Esophagus squamous epithelium (tissue), 5 donors: ENCODE measurements around the gene ADAMTS5. TPM values are rescaled to one million over a fixed set of nuclear protein-coding genes. Genes with fewer than 3 reads are reported as not detected.

ENCODE experiments used
- DNase-seq: peaks from one replicate; lab custom pipeline; 2025; lab: John Stamatoyannopoulos, UW
- H3K27ac ChIP-seq, 4 donors: fragments of 200-600 bp; sonication (generic); one replicate each; pipeline ENCODE4 v1.5.1; 2016 to 2019; ENCODE audit warnings: mild to moderate bottlenecking in 1 of 4
- H3K27me3 ChIP-seq, 4 donors: fragments of 200-600 bp; sonication (generic); 1 replicate in 3 of 4; 2 replicates in 1 of 4; pipeline versions ENCODE4 v1.5.1 to v1.6.0; 2017 to 2021; ENCODE audit warnings: antibody characterized with exemption in 1 of 4
- H3K36me3 ChIP-seq, 3 donors: fragments of 200-600 bp; sonication (generic); one replicate each; pipeline ENCODE4 v1.5.1; 2016 to 2019
- H3K4me1 ChIP-seq, 3 donors: fragments of 200-600 bp; sonication (generic); one replicate each; pipeline ENCODE4 v1.5.1; 2017 to 2019
- H3K4me3 ChIP-seq, 4 donors: fragments of 200-600 bp; sonication (generic); 1 replicate in 3 of 4; 2 replicates in 1 of 4; pipeline ENCODE4 v1.5.1; 2016 to 2019; ENCODE audit warnings: mild to moderate bottlenecking in 2 of 4, moderate library complexity in 1 of 4
- H3K9me3 ChIP-seq, 3 donors: fragments of 200-600 bp; sonication (generic); one replicate each; pipeline ENCODE4 v1.5.1; 2016 to 2019
- CTCF ChIP-seq, 6 experiments: fragments of 450-650 bp in 4 of 6; fragments of 200-600 bp in 2 of 6; sonication (generic) in 2 of 6; IDR thresholded peaks; one replicate each; pipeline ENCODE4 v1.5.1; 2016 to 2019; ENCODE audit warnings: antibody characterized with exemption in 6 of 6, mild to moderate bottlenecking in 4 of 6, moderate library complexity in 4 of 6
- POLR2A ChIP-seq, 4 donors: fragments of 450-650 bp; IDR thresholded peaks; one replicate each; pipeline ENCODE4 v1.6.1; 2017; ENCODE audit warnings: antibody characterized with exemption in 4 of 4, mild to moderate bottlenecking in 4 of 4, moderate library complexity in 3 of 4
- WGBS, 2 donors: methylation state at CpG; one replicate each; pipeline ENCODE4 v1.1.5; 2018; 5-methylcytosine and 5-hydroxymethylcytosine counted together
- intact Hi-C: fragments of 100-400 bp; cut with DNase I; formaldehyde crosslinking; loops from one replicate; pipeline ENCODE4 v1.15.0; 2022
- total RNA-seq, 4 donors: library from RNA; depleted of rRNA; stranded (reverse); fragments of >200 nt; gene quantifications; one replicate each; pipeline ENCODE4 v1.1.0, GENCODE V29; 2016
- donor health status: DM: yes; HTN: yes; CAD: no.

ADAMTS5 gene
- total RNA-seq, 4 donors from 2014 or later, result 1.1 to 24.8 (median 9.1) TPM

- 47 to 60% methylated on average over 2 of the region's 2 CpGs for WGBS, 2 donors
- DNase-seq, result no peak
- Histone ChIP-seq H3K27ac (no peak overlapping the region), H3K9me3 (no peaks in the 10 kb centered on the region), H3K27me3 (peaks cover 0 to 23% (median 1%) of the 10 kb centered on the region in 4 donors), H3K36me3 (no peaks in the 10 kb centered on the region), H3K4me3 (no peak overlapping the region), H3K4me1 (no peaks in the 10 kb centered on the region)
- TF ChIP-seq CTCF (IDR thresholded peaks at IDR 0.05) (no peak), POLR2A (IDR thresholded peaks at IDR 0.05) (no peak)
- intact Hi-C loops, result no loop called here
These were observed 6.3 kb upstream of the ADAMTS5 start for GRCh38 chr21:26973226-26973625.

- WGBS, 2 donors, result 52 to 58% methylated on average over 2 of the region's 2 CpGs
- no peaks in the 10 kb centered on the region for H3K9me3 ChIP-seq
- no peaks in the 10 kb centered on the region for H3K36me3 ChIP-seq
- intact Hi-C loops, result no loop called here
- no peak for DNase-seq
- H3K4me3 ChIP-seq, result no peak overlapping the region
- H3K4me1 ChIP-seq, result peaks cover 0 to 7% (median 4%) of the 10 kb centered on the region in 3 donors
- H3K27me3 ChIP-seq, result peaks cover 0 to 33% (median 2%) of the 10 kb centered on the region in 4 donors
- H3K27ac ChIP-seq, result no peak overlapping the region
- TF ChIP-seq CTCF (IDR thresholded peaks at IDR 0.05), result no peak
- no peak for TF ChIP-seq POLR2A (IDR thresholded peaks at IDR 0.05)
These were observed 5.3 kb upstream of the ADAMTS5 start for GRCh38 chr21:26972192-26972591.

GRCh38 chr21:26969971-26970725 lies 3.3 kb upstream of the ADAMTS5 start:
- H3K4me1 ChIP-seq, result peaks cover 2 to 27% (median 9%) of the 10 kb centered on the region in 3 donors
- no peaks in the 10 kb centered on the region for H3K36me3 ChIP-seq
- H3K4me3 ChIP-seq, result no peak overlapping the region
- no peak overlapping the region for H3K27ac ChIP-seq
- DNase-seq, result no peak
- intact Hi-C loops, result no loop called here
- 81 to 87% methylated on average over 6 of the region's 6 CpGs for WGBS, 2 donors
- TF ChIP-seq CTCF (IDR thresholded peaks at IDR 0.05), result no peak
- TF ChIP-seq POLR2A (IDR thresholded peaks at IDR 0.05), result no peak
- H3K9me3 ChIP-seq, result no peaks in the 10 kb centered on the region
- H3K27me3 ChIP-seq, result peaks cover 0 to 53% (median 5%) of the 10 kb centered on the region in 4 donors

- peak overlapping the region; percentile 28 to 68 (median 53) for H3K4me3 ChIP-seq
- H3K9me3 ChIP-seq, result no peaks in the 10 kb centered on the region
- intact Hi-C loops, result no loop called here
- H3K27me3 ChIP-seq, result peaks cover 0 to 75% (median 5%) of the 10 kb centered on the region in 4 donors
- whole genome bisulfite sequencing, 2 donors, result 3% methylated on average over 24 of the region's 24 CpGs
- TF ChIP-seq CTCF (IDR thresholded peaks at IDR 0.05) (no peak), POLR2A (IDR thresholded peaks at IDR 0.05) (peak in 1 of 4 donors; percentile 71)
- no peaks in the 10 kb centered on the region for H3K36me3 ChIP-seq
- peaks cover 2 to 35% (median 9%) of the 10 kb centered on the region in 3 donors for H3K4me1 ChIP-seq
- peak overlapping the region in 3 of 4 donors; percentile 79 to 88 (median 84) for H3K27ac ChIP-seq
- DNase-seq, result no peak
These were observed 233 bp downstream of the ADAMTS5 start for GRCh38 chr21:26966649-26967061.

GRCh38 chr21:26965907-26966581 lies 844 bp downstream of the ADAMTS5 start:
- Histone ChIP-seq H3K9me3 (no peaks in the 10 kb centered on the region), H3K27me3 (peaks cover 0 to 77% (median 5%) of the 10 kb centered on the region in 4 donors), H3K27ac (peak overlapping the region; percentile 47 to 88 (median 82)), H3K36me3 (no peaks in the 10 kb centered on the region), H3K4me3 (peak overlapping the region; percentile 28 to 68 (median 53)), H3K4me1 (peaks cover 2 to 41% (median 9%) of the 10 kb centered on the region in 3 donors)
- WGBS, 2 donors, result 3 to 9% methylated on average over 9 to 15 of the region's 66 CpGs
- no peak for DNase-seq
- TF ChIP-seq CTCF (IDR thresholded peaks at IDR 0.05) (no peak), POLR2A (IDR thresholded peaks at IDR 0.05) (no peak)
- intact Hi-C loops, result no loop called here
